Measurements from ENCODE around the gene S100G.

GRCh38 chrX:16635040-16635439, 14.9 kb upstream of the S100G start:
- TF ChIP-seq CTCF (IDR thresholded peaks at IDR 0.05) (no peak), POLR2AphosphoS5 (IDR thresholded peaks at IDR 0.05) (no peak), POLR2A (IDR thresholded peaks at IDR 0.05) (no peak)

Data from prostate gland (tissue), 2 donors.